HG03060 (cell line): Measurements from ENCODE around the gene KIAA1755.

Experiments used
- ATAC-seq: cut with Tn5 transposase; IDR thresholded peaks from one replicate; pipeline ENCODE4 v1.9.1; 2021; ENCODE audit warnings: low read depth, moderate number of reproducible peaks; ENCODE audit not compliant: unreplicated experiment

Gene KIAA1755

DNA sequence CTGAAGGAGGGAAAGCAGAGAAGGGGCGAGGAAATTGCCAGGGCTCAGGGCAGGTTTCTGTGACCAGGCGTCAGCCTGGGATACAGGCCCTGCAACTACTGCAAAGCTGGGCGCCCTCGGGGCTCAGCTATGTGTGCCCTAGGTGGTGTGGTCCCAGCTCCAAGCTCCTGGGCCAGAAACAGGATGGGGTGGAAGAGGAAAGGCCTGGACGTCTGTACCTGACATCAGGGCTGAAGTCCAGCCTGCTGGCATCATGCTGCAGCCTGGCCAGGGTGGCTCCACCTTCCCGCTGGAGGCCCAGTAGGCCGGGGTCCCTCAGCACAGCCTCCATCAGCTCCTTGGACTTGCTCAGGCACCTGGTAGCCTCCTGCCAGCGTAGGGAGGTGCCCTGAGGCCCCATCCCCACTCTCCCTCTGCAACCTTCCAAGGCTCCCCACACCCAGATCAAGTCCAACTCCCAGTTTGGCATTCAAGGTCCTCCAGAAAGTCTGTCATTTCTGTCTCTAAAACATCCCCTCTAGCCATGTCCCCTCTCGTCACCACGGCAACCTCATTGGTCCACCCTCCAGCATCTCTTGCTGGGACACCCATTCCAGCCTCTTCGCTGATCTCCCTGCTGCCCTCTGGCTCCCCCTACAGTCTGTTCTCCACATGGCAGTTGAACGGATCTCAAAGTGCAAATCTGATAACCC, 38.2 kb downstream of the KIAA1755 start:
- no peak for ATAC-seq

DNA sequence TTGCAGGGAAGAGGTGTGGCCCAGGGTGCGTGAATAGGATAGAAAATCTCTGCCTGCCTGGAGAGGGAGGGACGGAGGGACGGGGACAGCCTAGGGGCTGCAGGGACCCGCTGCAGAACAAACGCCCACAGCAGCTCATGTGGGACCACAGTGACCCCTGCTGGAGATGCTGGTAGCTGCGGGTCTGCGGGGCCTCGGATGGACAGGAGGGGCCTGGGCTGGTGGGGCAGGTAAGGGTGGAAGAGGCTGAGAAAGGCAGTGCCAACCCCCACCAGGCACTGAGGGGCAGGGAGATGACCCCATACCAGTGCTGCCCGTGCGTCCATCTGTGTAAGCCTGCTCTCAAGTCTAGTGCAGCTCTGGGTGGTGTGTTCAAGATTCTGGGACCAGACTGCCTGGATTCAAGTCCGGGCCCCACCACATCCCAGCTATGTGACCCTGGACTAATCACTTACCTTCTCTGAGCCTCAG, 39.4 kb downstream of the KIAA1755 start:
- no peak for ATAC-seq

DNA sequence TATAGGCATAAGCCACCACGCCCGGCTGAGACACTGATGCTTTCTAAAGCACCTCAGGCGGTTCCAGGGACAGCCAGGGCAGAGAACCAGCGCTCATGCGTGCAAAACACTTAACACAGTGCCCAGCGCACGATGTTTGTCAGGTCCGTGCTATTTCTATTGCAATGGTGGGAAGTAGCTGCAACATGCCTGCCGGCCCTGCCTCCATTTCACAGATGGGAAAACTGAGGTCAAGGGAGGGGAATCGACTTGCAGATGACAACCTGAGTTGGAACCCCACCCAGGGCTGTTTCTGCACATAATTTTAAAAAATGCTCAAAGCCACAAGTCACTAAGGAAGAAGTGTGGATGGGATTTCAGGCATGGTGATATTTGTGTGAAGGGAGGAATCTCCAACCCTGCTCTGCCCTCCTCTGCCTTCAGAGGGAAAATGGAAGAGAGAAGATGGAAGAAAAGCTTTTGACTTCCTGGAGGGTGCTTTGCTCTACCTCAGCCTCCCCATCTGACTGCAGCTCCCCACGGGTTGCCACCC, 39.9 kb downstream of the KIAA1755 start:
- ATAC-seq = no peak

DNA sequence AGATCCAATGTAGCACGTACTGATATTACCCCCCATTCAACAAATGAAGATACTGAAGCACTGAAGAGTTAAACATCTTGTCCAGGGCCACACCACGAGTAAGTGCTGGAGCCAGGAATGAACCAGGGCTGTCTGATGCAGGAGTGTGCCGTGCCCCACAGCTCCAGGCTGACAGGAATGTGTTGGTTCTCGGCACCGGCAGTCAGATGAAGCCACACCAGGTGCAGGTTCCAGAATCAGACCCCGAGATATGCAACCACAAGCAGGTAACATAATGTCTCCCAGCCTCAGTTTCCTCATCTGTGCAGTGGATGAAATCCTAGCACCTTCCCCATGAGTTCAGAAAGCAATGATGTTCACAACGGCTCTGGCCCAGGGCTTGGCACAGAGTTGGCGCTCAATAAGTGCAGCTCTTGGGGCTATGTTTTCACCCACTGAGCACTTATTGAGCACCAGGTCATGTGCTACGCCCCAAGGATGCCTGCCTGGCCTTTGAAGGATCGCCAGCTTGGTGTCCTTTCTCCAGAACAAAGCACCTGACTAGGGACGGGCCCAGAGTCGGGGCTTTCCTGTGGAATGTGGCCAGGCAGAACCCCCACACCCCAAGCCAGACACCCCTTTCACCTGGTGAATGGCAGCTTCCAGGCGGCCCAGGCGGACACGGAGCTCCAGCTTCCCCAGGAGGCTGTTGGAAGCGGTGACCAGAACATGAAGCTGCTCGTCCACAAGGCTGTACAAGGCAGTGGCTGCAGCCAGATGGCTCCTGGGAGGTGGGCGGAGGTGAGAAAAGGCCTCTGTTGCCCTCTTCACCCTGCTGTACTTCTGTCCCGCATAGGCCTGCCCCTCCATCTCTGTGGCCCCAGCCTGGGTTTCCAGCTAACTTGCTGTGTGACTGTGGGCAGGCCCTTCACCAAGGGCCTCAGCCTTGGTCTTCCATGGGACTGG, 41.3 kb downstream of the KIAA1755 start:
- no peak for ATAC-seq

DNA sequence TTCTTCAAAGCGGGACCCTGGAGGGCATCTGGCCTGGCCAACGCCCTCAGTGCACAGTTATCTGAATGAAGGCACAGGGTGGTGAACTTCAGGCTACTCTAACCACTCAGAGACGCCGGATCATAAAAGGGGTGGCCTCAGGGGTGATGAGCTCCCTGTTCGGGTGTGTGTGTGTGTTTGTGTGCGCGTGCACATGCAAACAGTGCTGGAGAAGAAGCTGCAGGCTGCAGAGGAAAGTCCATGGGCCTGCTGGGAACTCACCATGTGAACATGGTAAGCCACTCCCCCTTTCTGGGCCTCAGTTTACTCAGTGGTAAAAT, 42.0 kb downstream of the KIAA1755 start:
- ATAC-seq = no peak

DNA sequence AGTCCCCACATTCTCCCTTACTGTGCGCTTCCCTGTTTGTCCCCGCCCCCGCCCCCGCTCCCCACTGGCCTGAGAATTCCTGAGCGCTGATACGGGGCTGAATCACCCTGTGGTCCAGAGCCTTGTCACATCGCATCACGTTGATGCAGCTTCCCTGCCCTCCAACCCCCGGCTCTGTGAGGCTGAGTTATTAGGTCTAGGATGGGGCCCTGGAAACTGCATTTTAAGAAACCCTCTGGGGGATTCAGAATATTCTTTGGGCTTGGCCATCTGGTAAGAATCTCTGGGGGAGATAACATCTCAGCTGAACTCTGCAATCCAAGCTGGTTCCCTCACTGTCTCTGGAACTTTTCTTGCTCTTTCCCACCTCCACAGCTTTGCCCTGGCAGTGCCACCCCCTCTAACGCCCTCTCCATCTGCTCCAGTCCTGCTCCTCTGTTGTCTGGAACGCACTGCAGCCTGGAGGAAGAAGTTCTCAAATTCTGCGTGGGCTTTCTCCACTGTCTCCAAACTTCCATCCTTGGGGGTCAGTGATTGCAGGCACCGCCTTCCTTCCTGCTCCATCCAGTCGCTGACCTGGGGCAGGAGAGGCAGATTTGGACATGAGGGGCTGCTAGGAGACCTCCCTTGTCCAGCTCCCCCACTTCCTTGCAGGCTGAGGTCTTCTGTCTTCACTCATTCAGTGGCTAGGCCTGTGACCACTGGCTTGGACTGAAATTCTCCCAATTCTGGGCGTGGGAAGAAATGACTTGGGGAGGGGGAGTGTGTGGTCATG, 42.6 kb downstream of the KIAA1755 start:
- no peak for ATAC-seq

DNA sequence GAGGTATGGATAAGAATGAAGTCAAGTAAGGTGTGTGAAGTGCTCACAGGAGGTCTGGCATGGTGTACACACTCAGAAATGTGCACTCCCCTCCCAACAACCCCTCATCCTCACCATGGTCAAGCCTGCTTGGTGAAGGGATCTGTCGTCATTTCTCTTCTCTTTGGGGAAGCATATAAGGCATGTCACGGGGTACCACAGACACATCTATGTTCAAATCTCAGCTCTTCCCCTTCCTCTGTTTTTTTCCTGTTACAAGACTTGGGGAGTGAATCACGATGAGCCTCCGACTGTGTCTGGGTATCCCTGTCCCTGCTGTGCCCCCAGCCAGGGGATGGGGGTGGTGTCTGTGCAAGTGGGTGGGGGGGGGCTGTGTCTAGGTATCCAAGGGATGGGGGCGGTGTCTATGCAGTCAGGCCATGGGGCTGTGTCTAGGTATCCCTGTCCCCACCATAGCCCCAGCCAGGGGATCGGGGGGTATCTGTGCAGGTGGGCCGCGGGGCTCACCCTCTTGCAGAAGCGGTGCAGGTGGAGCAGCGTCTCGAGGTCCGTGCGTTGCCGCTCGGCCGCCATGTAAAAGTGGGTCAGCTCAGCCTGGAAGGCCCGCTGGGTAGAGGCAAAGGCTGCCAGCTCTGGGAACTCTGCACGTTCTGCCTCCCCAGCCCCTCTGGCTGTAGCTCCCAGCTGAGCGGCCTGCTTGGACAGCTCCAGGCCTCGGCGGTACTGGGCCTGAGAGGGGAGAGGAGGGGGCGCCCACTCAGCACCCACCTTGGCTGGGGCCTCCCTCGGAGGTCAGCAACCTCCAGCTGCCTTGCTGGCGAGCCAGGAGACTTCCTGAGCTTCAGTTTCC, 43.6 kb downstream of the KIAA1755 start:
- ATAC-seq = no peak

DNA sequence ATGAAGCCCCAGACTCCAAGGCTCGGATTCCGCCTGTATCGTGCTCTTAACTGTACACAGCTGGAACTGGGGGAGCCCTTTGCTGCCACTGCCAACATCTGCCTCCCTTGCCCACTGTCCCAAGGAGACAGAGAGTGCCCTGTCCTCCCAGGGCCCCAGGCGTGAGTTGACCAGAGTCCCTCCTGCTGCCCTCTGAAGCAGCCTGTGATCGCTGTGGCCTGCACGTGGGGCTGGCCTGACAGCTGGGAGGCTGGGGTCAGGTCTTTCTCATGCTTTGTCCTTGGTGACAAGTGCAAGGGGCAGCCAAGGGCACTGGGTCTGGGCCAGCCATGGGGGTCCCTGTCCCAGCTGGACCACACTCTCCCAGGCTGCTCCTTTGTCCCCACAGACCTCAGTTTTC, 44.3 kb downstream of the KIAA1755 start:
- ATAC-seq = no peak

DNA sequence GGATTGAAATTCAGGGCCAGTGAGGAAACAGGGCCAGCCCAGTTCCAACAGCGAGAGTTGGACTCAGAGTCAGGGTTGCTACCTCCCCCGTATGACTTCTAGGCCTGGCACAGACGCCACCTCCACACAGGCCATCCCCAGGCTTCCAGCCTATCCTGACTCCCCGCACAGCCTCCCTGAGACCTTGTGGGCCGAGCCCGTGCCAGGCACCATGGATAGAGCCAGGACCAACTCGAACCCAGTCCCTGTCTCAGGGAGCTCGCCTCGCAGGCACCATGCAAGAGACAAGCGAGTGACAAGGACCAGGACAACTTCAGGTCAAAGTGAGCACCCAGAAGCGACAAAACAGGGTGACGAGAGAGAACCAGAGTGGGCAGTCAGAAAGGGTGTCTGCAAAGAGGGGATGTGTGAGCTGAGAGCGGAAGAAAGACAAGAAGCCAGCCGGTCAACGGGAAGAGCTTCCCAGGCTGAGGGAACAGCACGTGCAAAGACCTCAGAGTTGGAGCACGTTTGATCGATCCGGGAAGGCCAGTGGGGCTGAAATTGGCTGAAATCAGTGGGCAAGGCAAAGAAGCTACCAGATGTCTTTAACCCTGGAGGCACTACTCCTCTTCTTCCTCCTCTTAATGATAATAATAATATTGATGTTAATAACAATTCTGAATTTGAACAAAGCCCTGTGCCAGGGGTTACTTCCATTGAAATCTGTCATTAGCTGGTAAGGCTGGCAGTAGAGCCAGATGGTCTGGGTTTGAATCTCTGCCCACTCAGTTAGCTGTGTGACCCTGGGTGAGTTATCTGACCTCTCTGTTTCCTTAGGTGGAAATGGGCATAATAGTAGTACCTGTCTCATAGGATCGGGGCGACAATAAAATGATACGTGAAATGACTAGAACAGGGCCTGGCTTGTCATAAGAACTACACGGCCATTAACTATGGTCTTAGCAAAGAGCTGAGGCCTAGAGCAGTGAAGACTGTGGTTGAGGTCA, 45.0 kb downstream of the KIAA1755 start:
- no peak for ATAC-seq

DNA sequence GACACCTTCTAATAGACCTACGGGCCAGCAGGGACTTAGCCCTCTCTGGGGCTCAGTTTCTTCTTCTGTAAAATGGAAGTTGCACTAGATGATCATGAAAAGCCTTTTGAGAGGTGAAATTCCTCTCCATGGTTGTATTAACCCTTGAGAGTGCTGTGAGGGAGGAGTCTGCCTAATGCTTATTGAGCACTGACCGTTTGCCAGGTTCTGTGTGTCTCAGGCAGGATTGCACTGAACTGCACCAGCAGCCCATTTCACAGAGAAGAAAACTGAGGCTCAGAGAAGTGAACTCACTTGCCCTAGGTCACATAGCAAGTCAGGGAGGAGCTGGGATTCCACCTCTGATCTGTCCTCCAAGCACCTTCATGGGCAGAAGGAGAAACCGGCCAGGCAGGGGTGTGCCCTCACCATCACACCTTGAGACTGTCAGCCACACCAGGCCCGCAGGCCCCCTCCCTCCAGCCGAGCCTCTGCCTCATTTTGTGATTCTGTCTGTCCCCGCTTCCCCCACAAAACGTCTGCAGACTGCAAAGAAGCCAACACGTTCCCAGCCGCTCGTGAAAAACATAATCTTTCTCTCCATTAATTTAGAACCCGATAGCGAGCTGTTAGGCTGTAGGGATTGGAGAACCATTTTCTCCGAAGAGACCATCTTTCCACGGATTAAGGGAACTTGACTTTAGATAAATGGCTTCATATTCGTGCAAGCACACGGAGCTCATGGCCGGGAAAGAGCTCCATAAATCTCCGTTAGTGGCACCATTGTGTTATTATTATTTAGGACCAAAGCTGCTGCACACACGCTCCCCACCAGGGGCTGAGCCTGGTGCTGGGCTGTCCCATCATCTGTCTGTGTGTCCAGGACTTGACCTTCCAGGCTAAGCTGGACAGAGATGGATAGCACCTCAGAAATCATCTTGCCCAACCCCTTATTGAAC, 46.0 kb downstream of the KIAA1755 start:
- ATAC-seq = no peak

DNA sequence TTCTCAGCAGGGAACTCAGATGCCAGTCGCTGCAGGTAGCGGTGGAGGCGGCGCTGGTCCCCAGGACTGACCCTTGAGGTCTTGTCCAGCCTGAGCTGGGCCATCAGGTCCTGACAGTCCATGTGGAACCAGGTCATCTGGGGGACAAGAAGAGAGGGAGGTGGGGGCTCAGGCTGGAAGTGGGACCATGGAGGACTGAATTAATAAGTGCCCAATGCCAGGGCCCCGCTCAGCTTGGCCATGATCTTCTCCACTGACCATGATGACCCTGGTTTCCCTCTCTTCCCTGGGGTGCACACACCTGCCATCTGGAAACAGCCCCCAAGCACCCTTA, 47.0 kb downstream of the KIAA1755 start:
- no peak for ATAC-seq

DNA sequence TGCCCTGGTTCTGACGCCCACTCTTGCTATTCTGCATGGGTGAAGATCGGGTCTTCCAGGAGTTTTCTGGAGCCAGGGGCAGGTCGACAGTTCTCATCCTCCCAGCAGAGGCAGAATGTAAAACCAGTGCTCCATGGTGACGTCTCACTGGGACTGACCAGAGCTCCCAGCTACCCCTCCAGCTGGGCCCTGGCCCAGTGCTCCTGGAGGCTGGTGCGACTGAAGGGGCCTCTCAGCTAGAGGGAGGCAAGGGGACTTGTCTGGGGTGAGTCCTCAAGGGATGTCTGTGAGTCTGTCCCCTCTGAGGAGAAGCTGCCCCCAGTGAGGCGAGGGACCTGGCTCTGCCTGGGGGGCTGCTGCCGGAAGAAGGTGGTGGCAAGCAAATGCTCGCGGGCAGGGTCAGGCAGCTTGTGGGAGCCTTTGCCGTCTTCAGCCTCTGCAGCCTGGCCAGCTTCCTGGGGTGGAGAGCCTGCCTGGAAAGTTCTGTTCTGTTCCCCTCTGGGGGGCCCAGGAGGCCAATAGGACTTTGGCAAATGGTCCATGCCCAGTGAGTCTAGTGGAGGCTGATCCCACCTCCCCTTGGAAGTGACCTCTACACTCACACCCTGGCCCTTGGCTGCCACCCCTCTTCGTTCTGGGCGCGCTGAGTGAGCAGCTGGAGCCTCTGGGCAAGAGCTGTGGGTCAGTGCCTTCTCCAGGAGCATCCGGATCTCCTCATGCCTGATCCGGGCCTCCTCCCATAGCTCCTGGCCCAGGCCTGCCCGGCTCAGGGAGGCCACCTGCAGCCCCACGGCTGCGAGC, 47.5 kb downstream of the KIAA1755 start:
- no peak for ATAC-seq

DNA sequence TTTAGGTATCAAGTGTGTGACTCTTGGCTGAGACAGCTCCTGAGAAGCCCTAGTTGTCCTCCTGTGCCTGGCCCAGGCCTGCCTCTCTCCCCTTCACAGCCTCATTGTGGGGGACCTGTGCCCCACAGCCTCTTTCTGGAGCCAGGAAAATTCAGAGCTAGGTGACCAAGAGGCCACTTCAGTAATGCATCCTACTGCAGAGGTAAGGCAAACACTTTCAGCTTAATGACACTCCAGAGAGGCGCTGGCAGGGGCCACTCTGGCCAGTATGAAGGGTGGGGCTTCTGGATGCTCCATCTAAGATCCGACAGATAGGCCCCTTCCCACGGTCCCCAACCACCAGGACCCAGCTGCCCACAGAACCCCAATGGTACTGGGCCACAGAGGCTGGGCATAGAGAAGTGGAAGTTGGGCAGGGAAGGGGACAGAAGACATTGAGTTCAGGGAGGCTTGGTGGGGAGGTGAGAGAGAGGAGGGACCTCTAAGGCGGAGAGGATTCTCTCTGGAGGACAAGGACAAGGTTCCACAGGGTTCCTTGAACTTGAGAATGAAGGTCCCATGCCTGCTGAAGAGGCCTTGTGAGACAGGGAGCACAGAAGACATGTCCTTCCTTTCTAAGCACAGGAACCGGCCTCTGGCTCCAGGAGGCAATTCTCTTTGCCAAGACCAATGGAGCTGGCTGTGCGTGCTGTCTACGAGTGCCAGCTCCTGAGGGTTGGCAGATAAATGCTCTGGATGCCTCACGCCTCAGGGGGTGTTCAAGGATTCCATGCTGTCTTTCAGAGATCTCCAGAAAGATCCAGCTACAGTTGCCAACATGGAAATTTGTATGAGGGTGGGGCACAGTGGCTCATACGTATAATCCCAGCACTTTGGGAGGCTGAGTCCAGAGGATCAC, 49.1 kb downstream of the KIAA1755 start:
- no peak for ATAC-seq

DNA sequence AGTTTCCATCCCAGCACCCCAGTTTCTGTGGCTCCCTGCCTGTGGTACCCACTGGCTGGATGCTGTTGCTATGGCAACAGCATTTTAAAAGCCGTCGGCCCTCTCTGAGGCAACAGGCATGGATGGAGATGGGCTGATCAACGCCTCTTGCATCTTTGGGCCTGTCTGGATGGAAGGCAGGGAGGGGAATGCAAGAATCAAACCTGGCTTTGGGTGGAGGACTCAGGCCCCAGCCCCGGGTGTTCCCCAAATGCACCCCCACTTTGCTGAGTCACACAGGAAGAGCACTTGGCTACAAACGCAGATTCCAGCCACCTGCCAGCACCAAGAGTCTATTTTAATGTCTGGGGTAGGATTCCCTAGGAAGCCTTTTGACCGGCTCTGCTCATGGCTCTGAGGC, 49.8 kb downstream of the KIAA1755 start:
- no peak for ATAC-seq

DNA sequence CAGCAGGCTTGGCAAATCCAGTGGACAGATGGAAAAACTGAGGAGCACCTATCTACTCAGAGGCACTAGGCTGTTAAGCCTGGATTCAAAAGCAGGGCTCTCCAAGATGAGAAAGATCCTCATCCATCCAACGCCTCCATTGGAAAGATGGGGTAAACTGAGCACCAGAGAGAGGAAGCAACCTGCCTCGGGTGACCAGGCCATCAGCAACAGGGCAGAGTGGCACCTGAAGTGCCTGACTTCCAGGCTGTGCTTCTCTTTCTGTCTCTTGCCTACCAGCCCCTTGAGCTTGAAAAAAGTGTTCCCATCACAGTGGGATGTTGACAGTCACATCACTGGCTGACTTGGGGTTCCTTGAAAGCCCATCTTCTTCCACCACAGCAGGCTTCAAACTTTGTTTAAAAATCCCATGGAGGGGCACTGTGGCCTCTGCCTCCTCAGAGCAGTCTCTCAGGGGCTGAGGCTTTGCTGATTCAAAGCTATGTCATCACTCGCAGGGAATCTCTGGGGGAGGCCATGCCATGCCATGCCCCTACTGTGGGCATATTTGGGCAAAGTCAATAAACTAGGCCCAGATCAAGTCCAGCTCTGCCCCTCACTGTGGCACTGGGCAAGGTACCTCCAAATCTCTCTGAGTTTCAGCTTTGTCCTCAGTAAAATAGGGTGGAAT, 50.7 kb downstream of the KIAA1755 start:
- no peak for ATAC-seq
